ENCODE data around the gene DDC.
"Not testable (repeated sequence)": the region's sequence is repeated elsewhere in the genome, so short reads cannot be mapped to it uniquely, and the experiment has no call there.

Gene DDC

DNA sequence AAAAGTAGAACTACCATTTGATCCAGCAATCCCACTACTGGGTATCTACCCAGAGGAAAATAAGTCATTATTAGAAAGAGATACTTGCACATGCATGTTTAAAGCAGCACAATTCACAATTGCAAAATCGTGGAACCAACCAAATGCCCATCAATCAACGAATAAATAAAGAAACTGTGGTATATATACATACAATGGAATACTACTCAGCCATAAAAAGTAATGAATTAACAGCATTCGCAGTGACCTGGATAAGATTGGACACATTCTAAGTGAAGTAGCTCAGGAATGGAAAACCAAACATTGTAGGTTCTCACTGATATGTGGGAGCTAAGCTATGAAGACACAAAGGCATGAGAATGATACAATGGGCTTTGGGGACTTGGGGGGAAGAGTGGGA lies 45.9 kb downstream of the DDC start:
- not testable (repeated sequence) for DNase-seq (ENCODE audit: low read depth)

DNA sequence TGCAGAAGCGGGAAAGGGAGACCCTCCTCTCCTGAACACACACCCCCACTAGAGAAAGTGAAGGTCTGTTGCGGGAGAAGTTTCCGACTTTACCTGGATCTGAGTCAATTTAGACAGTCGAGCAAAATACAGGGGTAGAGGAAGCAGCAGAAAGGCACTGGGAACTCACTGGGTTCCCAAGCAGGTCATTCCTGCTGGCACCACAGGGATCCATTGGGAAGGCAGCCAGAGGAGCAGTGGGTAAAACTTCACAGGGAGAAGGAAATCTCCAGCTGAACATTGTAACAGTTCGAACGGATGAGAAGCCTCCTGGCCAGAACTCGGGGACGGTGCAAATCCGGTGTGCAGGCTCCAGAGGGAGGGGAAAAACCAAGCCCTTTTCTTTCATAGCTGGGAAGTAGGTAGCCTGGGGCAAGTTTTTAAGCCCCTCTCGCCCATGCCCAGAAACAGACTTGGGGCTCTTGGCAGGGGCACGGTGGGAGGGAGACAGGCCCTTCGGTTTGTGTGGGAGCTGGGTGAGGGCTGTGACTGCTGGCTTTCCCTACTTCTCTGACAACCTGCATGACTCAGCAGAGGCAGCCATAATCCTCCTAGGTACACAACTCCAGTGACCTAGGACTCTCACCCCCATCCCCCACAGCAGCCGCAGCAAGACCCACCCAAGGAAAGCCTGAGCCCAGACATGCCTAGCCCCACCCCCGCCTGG lies 51.9 kb downstream of the DDC start:
- no peak for DNase-seq (ENCODE audit: low read depth)

DNA sequence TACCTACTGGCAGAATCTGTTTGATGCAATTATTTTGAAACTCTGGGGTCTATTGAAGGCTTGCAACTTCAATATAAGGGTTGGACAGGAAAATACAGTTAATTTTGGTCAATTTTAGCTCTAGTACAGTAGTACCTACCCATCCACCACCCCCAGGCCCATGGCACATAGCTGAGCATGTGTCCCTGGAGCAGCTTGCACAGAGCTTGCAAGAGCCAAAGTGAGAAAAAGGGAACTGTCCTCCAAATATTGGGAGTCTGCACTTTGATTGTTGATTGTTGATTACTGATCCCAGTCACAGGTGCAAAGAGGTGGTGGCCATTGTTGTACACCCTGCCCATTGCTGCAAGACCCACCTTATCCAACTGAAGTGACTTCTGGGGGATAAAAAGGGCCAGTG lies 52.8 kb downstream of the DDC start:
- DNase-seq (ENCODE audit: low read depth), result no peak

DNA sequence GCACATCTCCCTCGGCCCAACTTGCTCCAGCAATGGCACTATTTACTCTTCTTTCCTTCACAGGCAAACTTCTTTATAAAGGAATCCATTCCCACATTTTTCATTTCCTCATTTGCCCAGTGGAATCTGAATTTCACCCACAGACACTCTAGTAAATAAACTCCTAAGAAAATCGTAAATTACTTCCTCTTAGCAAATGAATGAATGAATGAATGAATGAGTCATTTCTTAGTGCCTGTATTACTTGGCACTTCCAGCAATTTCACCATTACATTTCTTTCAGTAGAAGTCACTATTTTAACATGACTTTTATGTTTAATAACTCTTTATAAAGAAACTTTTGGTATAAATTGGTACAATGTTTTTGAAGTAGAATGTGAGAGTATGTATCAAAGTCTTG lies 55.7 kb downstream of the DDC start:
- no peak for DNase-seq (ENCODE audit: low read depth)

DNA sequence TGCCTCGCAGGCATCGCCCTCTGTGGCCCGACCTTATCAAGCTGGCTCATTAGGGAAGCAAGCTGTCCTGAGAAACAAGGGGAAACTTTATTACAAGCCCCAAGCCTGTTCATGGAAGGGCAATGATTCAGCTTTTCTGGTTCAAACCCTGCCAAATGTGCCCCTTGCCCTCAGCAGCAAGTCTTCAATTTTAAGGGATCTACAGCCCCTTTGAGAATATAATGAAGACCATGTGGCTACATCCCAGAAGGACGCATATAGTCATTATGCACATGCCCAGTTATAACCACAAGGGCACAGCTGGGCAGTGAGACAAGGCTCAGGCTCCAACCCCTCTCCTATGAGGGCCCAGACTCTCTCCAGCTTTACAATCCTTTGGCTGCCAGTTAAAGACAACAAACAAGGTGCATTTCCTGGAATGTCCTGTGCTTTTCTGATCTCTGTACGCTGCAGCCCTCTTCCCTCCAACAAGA lies 56.7 kb downstream of the DDC start:
- no peak for DNase-seq (ENCODE audit: low read depth)

DNA sequence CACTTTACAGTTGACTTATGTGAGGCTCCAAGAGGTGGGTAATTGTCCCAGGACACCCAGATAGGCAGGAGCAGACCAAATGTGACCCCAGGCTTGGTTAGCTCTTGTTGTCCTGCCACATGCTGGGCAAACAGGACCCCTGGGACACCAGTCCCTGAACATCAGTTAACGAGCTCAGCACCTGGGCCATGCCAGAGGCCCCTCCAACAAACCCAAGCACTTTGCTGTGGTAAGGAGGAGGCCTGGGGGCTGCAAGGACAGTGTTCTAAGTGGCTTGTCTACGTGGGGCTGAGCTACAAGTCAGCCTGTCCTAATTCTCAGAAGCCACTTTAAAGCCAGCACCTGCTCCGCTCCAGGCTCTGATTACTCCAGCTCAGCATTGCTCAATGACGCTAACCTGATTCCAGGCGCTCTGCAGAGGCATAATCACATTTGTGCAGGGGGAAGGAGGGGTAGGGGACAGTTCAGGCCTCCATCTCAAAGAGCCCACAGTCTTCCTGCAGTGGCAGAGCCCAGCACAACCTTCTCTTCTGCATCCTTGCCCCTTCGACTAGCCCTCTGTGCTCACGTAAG lies 57.2 kb downstream of the DDC start:
- DNase-seq (ENCODE audit: low read depth), result no peak

DNA sequence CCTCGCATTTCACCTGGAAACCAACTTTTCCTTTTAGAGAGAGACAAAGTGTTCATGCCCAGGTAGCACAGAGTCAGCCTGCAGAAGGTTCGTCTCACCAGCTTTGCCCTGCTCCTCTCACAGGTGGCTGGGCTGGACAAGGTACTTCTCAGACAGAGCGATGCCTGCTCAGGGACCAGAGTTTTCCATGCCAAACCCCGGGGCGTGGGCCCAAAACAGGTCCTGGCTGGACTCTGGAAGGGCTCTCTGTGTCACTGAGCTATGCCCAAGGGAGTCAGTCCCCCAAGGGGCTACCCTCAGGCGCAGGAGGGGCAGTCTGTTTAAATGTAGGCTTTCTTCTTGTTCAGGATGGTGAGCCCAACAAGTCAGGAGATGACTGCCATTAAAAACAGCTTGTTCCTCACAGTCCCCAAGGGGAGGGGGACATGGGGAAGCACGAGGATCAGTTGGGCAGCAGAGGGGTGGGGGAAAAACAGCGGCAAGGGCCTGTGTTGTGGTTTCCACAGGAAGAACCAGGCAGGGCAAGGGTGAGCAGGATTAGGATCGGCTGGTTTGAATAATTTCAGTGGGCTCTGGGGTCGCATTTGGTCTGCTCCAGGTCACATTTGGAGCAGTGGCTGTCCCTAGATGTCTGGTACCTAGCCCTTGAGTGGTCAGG lies 59.5 kb downstream of the DDC start:
- DNase-seq (ENCODE audit: low read depth), result no peak

DNA sequence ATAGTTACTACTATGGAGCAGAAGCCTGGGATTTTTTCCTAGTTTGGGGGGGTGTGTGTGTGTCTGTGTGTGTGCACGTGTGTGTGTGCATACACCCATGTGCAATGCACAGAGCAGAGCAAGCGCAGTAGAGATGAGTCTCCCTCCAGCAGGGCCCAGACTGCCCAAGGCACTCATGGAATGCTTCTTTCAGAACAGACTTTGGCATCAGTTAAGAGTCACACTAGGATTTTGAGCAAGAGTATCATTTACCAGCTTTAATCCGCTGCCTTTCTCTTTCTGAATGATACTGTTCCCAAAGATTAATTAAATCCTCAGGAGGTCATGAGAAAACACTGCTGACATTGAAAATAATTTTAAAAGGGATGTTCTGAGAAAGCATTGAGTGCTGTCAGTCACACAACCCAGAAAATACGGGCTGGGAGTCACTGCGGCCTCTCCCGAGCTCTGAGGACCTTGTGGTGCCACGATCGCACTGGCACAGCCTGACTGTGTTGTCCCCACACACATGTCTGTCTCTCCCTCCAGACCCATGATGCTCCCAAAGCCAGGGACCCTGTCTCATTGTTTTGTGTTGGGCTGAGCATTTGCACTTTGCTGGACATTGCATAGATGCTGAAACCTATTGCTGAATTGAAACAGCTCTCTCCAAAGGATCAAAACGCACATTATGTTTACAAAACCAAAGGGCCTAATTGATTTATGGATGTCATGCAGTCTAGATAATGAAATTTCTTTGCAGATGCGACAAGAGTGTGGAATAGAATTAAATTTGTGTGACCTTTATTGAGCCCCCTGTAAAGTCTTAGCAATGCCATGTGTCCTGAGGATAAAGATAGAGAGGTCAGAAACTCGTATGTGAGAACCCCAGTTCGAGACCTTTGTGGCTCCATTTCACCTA lies 60.3 kb downstream of the DDC start:
- no peak for DNase-seq (ENCODE audit: low read depth)

DNA sequence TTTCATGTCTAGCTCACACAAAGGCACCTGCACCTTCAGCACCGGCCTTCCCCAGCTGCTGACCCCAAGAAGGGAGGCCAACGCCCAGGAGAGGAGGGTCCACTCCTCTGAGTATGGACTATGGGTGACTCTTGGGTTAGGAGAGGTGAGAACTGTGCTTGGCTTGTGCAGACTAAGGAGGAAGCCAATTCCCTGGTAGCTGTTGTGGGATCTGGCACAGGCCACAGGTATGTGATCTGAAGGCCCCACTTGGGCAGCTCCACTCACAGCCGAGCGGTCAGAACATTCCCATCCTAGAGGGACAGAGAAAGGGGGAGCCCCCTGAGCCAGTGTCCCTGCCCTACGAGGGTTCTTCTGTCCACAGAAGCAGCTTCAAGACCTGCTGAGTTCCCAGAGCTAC lies 62.3 kb downstream of the DDC start:
- no peak for DNase-seq (ENCODE audit: low read depth)

DNA sequence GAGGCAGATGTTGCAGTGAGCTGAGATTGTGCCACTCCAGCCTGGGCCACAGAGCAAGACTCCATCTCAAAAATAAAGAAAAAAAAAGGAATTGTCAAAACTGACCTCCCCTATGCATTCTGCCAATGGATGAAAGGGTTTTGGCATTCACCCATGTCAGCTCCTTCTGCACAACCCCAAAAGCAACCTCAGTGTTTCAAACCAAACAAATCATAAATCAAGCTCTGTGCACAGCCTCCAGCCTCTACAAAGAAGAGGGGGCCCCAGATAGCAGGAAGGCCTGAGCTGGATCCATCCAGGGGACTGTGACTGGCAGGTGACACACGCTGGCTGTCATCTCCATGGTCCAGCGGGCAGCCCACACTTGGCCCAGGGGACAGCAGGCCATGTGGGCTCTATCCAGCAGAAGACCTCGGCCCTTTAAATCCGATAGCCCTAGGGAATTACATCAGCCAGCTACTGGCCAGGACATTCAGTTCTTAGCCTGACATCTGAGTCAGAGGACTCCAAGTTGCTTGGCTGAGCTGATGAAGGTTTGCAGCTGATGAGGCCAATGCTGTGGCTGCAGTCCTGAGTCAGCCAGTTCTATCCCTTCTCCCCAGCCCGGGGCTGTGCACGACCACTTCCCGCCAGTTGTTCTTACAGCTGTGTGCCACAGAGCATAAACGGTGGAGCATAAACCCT lies 63.1 kb downstream of the DDC start:
- no peak for DNase-seq (ENCODE audit: low read depth)

DNA sequence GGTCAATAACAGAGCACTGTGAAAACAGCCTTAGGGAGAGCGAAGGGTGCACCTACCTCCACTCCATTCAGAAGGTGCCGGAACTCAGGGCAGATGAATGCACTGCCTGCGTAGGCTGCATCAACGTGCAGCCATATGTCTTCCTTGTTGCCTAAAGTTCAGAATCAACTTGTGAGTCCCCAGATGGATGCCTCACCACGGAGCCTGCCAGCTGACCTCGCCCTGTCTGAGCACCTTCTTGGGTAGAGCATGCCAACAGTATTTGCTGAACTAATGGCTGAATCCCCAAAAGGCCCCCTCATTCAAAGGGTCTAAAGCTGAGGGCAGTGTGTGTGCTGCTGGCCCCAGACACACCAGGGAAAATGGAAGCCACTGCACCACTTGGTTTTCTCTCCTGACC lies 66.1 kb downstream of the DDC start:
- DNase-seq (ENCODE audit: low read depth), result no peak

DNA sequence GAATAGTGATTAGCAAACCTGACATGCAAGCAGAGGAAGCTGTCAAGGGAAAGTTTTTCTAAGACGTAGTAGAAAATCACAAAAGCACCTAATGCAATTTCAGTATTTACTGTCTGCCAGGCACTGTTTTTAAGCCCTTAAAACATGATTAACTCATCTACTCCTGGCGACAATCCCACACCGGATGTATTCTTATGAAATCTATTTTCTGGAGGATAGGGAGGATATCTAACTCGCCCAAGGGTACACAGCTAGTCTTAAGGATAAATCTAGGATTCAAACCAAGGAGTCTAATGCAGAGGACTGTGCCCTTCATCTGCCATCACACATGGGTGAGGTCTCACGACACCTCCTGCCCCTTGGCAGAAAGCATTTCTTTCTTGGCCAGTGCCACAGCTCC lies 67.2 kb downstream of the DDC start:
- DNase-seq (ENCODE audit: low read depth), result no peak

DNA sequence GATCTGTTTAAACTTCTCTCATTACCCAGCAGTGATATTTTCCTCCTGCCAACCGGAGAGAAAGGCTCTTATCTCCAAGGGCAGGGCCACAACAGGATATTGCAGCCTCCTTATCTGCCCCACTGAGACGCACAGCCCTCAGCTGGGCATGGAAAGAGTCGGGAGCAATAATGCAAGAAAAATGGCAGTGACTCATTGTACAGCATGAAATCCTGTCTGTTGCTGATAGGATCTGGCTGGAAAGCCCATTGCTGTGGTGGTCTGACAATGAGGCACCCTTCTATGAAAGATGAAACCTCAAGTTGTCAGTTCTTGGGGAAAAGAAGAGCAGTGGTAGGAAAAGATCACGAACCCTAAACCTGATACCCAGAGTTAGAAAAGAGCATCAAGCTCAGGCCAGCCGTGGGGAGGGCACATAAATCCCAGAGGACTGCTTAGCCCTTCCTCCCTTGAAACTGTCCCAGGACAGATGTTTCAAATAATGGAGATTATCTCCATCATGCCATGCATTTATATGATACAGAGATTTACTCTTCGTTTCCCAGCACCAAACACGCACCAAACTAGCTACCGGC lies 68.0 kb downstream of the DDC start:
- DNase-seq (ENCODE audit: low read depth), result no peak

DNA sequence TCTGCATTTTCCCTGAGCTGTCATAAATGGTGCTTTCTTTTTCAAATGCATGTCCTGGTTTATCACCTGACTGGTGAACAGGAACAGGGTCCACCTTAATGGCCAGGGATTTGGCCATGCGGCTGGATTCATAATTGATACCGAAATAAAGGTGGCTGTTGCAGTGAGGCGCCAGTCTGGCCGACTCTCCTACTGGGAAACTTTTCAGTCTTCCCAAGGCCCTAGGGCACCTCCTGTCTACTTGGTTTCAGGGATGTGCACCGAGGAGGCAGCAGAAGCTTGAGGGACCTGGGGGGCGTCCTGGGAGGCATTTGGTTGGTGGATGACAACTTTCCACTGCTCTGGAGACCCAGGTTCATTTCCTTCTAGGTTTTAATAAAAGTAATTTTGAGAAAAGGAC lies 68.6 kb downstream of the DDC start:
- DNase-seq (ENCODE audit: low read depth), result no peak

DNA sequence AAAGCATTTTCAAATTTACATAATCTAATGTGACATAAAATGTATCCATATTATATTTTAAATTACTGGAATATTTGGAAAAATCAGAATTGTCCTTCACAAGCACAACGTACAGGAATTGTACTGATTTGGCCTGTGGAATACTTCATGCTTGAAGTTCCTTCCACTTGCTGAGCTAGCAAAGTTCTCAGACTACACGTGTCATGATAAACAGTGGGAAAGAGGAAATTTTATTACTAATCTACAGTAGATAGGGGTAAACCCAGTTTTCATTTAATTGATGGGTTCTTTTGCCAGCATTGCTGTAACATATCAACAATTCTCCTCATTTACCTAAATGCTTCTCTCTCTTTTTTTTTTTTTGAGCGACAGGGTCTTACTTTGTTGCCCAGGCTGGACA lies 69.5 kb downstream of the DDC start:
- no peak for DNase-seq (ENCODE audit: low read depth)

DNA sequence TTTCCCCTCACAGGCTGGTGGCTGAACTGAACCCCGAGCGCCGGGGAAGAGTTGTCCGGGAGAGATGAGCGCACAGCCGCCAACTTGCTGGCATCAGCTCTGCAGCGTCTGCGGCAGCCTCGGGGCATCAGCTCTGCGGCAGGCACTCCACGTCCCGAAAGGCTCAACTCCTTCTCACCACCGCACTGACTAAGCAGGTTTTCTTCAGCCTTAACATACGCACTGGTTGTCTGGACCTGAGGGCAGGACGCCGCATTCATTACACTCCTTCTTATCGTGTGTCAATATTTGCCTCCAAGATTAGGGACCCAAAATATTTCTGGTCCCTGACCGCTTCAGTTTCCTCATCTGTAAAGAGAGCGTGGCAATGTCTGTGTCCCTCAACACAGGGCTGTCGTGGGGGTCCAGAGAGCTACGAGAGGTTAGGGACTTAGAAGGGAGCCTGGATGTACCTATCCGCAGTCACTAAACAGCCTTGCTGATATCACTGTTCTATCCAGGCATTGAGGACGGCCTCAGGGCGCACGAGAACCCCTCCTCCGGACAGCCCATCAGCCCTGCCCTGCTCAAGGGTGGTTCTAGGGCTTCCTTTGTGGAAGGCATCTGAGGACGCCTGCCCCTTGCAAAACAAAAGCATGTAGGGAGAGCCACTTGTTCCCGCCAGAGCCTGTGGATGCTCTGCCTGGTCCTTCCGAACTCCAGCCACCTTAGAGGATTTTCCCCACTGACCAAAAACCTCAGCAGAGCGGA lies 72.3 kb downstream of the DDC start:
- no peak for DNase-seq (ENCODE audit: low read depth)

DNA sequence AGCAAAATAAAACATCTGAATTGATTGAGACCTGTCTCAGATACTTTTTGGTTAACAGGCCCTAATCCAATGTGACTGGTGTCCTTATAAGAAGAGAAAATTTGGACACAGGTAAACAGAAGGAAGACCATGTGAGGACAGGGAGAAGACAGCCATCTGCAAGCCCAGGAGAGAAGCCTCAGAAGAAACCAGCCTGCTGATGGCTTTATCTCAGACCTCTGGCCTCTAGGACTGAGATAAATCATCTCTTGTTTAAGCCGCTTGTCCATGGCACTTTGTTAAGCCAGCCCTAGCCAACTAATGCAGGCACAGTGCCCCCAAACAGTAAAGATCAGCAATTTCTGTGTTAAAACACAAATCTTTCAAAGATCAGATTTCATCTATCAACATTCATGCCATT lies 73.3 kb downstream of the DDC start:
- no peak for DNase-seq (ENCODE audit: low read depth)

DNA sequence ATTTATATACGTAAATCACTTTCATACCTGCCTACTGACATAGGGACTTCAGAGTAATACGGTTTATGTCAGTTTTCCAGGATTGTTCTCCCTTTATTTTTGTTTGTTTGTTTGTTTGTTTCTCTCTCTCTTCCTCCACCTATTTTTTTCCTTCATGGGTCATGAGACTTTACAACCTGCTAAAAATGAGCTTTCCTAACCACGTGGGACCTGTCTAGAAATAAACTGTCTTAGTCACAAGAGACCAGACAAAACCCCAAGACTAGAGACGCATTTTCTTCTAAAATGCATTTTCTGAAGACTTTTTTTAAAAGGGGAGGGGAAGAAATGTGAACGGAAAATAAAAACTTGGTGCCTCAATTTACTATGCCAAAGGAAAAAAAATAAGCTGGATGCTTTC lies 74.0 kb downstream of the DDC start:
- no peak for DNase-seq (ENCODE audit: low read depth)

DNA sequence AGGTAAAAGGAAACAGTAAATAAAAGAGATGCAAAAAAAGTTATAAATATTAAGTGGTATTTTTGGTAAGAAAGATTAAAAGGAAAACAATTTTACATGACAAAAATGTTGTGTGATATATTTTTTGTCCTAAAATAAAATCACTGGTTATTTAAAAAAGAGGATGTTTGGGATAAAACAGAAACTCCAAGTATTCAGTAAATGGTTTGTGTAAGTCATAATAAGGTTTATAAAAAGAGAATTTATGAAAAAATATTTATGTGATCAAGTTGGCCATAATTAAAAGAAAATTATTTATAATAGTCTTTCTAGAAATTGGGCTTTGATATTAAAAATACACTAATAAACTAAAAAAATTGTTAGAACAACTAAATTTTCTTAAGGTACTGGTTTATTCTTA lies 76.8 kb downstream of the DDC start:
- DNase-seq (ENCODE audit: low read depth), result no peak

DNA sequence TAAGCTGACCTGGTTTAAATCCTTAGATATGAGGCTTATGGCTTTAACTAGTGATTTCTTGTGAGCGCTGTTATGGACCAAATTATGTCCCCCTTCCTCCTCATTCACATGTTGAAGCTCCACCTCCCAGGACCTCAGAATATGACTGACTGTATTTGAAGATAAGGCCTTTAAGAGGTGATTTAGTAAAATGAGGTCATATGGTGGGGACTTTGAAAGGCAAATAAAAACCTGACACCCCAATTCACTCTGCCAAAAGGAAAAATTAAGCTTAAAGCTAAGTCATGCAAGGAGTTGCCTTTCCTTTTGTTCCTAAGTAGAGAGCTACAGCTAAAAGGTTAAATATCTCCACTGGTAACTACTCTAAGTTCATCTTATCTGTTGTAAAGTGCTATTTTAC lies 78.7 kb downstream of the DDC start:
- no peak for DNase-seq (ENCODE audit: low read depth)

DNA sequence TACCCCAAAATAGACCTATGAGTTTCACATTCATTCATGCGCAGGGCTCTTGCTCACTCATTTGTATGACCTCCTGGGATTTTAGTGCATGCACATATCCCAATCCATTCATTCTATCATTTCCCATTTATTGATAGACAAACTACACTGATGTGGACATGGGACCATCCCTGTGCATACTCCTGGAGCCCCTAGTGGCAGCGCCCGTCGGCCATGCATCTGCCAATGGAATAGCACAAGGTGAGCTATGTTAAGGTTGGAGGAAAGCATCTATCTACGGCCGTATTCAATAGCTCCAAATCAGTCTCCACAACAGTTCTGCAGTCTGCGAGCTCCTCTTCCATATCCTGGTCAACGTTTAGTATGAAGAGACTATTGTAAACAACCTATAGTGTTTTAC lies 83.3 kb downstream of the DDC start:
- DNase-seq (ENCODE audit: low read depth), result no peak

All from T-helper 22 cell (primary cell).